OCI-LY7 (cell line): ENCODE data around the gene OR52E1.

Source experiments
- CTCF ChIP-seq: fragments of 200-600 bp; sonication (generic); conservative IDR thresholded peaks from 2 replicates; pipeline ENCODE4 v1.5.1; 2014; ENCODE audit warnings: mild to moderate bottlenecking, antibody characterized with exemption, low read length, moderate library complexity, mixed read lengths
- EZH2phosphoT487 ChIP-seq: fragments of 200-600 bp; sonication (generic); IDR thresholded peaks from 2 replicates; pipeline ENCODE4 v1.6.1; 2018; ENCODE audit warnings: low read depth, borderline replicate concordance, mild to moderate bottlenecking, mixed run types, antibody characterized with exemption, low read length, moderate library complexity, mixed read lengths

- TF ChIP-seq CTCF (no peak), EZH2phosphoT487 (no peak)
These were observed 32.7 kb upstream of the OR52E1 start for GRCh38 chr11:5036669-5037068.
